Measurements from ENCODE around the gene RCOR2.
A peak's percentile ranks its signal among the peaks of the same experiment; 100 is the strongest.

The RCOR2 gene

DNA sequence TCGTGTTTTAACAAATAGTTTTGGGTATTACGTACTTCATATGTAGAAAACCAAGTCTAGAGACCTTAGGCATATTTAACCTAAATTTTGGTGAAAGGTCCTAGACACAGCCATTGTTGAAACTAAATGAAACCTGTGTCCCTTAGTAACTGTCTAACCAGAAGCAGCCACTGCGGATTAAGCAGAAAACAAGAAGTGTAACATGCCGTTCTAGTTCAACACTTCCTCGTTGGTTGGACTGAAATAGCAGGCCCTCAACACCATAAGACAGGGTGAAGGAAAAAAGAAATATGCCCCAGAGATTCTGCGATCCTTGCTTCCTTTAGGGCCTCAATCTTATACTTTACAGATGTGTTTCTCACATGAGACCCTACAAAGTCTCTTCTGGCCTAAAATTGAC lies 23.8 kb upstream of the RCOR2 start:
- Histone ChIP-seq H3K4me1 (ENCODE audit: control insufficient read depth in 1 of 2, insufficient read depth in 1 of 2, low read depth in 1 of 2, low read length in 1 of 2) (peaks cover 28 to 30% of the 10 kb centered on the region in 2 experiments), H3K27ac (peak overlapping the region; percentile 62), H3K4me3 (ENCODE audit: low read depth in 1 of 2, low read length in 1 of 2) (no peak overlapping the region), H3K9me3 (no peaks in the 10 kb centered on the region), H3K27me3 (no peaks in the 10 kb centered on the region), H3K36me3 (no peaks in the 10 kb centered on the region)
- TF ChIP-seq, protein P1, sequence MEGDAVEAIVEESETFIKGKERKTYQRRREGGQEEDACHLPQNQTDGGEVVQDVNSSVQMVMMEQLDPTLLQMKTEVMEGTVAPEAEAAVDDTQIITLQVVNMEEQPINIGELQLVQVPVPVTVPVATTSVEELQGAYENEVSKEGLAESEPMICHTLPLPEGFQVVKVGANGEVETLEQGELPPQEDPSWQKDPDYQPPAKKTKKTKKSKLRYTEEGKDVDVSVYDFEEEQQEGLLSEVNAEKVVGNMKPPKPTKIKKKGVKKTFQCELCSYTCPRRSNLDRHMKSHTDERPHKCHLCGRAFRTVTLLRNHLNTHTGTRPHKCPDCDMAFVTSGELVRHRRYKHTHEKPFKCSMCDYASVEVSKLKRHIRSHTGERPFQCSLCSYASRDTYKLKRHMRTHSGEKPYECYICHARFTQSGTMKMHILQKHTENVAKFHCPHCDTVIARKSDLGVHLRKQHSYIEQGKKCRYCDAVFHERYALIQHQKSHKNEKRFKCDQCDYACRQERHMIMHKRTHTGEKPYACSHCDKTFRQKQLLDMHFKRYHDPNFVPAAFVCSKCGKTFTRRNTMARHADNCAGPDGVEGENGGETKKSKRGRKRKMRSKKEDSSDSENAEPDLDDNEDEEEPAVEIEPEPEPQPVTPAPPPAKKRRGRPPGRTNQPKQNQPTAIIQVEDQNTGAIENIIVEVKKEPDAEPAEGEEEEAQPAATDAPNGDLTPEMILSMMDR (IDR thresholded peaks at IDR 0.05) = no peak

DNA sequence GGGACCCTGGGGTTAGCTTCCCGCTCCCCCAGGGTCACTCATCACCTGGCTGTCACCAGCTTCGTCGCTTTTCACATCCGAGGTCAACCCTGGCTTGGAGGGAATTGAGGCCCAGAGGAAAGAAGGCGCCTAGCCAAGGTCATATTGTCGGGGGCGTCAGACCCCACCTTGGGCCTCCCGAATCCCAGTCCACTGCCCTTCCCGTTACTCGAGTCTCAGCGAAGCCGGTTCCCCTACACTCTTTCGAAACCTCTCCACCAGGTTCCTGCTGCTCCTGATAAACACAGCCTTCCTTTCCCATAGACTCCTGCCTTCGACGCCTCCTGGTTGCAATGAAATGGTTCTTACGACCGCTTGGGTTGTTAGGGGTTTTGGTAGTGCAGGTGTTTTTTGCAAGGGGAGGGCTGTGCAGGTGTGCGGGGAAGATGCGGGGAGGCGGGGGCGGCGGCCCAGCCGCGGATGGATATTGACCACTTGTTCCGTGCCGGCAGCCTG lies 22.5 kb upstream of the RCOR2 start:
- TF ChIP-seq, protein P1 (IDR thresholded peaks at IDR 0.05) = no peak
- peak overlapping the region; percentile 82 to 99 for H3K4me3 ChIP-seq (ENCODE audit: low read depth in 1 of 2, low read length in 1 of 2)

DNA sequence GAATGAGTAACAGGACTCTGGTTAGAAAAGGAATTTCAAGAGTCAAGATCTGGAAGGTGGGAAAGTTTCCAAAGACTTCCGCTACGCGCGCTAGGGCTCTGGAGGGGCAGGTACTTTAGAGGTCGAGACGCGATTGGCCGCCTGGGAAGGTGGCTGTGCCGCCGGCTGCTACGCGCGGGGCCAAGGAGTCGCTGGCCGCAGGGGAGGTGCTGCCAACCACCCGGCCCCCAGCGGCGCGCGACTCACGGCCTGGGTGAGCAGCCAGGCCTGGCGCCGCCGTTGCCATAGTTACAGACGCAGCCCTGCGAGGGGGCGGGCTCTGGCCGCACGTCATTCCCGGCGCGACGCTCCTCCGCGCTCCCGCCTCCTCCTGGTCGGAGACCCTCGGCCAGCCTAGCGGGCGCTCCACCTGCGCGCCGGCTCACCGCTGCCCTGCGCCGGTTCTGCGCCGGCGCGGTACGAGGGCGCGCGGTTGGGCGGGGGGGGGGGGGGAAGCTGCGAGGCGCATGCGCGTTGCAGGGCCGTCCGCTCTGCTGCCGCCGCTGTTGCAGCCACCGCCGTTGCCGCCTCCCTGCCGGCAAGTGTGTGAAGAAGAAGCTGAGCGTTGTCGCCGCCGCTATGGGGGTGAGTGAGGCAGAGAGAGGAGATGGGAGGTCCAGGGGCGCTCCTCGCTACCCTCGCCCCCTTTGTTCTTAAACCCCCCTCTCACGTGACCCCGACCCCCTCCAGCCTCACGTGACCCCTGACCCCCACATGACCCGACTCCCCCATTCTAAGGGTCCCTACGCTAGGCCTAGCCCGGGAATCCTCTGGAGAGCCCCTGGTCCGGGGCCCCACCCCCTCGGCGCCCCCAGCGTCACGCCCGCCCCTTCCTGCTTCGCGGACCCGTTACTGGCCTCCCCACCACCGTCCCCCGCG lies 21.8 kb upstream of the RCOR2 start, which contains the start of gene NAA40:
TSS of gene NAA40 (plus strand) at position 524 of the 918 bp plus-strand sequence. CDS start at position 619, 95 bp downstream.
- TF ChIP-seq, protein P1 (IDR thresholded peaks at IDR 0.05) = peak; percentile 41
- H3K9me3 ChIP-seq = no peaks in the 10 kb centered on the region

More for the DNA sequence above, 22.5 kb upstream of the RCOR2 start:
- Histone ChIP-seq H3K27ac (peak overlapping the region; percentile 63), H3K27me3 (no peaks in the 10 kb centered on the region), H3K9me3 (no peaks in the 10 kb centered on the region), H3K36me3 (no peaks in the 10 kb centered on the region), H3K4me1 (ENCODE audit: control insufficient read depth in 1 of 2, insufficient read depth in 1 of 2, low read depth in 1 of 2, low read length in 1 of 2) (peaks cover 28 to 30% of the 10 kb centered on the region in 2 experiments)

DNA sequence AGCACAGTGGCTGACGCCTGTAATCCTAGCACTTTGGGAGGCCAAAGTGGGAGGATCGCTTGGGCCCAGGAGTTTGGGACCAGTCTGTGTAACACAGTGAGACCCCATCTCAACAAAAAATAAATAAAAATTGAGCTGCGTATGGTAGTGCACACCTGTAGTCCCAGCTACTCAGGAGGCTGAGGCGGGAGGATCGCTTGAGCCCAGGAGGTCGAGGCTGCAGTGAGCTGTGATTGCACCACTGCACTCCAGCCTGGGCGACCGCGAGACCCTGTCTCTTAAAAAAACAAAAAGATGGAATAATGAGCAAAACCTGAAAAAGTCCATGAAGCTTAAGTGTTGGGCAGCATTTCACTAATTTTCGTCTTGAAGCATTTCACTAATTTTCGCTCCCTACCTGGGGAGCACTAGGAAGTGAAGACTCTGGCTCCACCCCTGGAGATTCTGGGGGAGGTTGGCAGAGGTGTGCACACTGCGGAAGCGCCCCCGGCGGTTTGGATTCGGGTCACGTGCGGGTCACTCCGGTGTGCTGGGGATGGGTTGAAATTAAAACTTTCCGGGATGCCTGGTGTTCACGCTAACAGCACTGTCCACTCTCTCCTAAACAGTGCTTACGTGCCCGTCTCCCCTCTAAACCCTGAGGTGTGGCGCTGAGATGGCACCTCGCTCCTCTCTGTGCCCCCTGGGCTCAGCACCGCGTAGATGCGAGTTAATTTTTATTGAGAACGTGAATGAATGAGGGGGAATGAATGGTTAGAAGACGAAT lies 20.9 kb upstream of the RCOR2 start:
- Histone ChIP-seq H3K4me1 (ENCODE audit: control insufficient read depth in 1 of 2, insufficient read depth in 1 of 2, low read depth in 1 of 2, low read length in 1 of 2) (peaks cover 28 to 30% of the 10 kb centered on the region in 2 experiments), H3K27ac (peak overlapping the region; percentile 63), H3K27me3 (no peaks in the 10 kb centered on the region), H3K9me3 (no peaks in the 10 kb centered on the region), H3K4me3 (ENCODE audit: low read depth in 1 of 2, low read length in 1 of 2) (peak overlapping the region; percentile 82 to 99), H3K36me3 (no peaks in the 10 kb centered on the region)
- TF ChIP-seq, protein P1 (IDR thresholded peaks at IDR 0.05) = no peak

More for the DNA sequence above, 21.8 kb upstream of the RCOR2 start, which contains the start of gene NAA40:
- Histone ChIP-seq H3K27ac (peak within 1 kb of the TSS; percentile 63), H3K27me3 (no peaks in the 10 kb centered on the region), H3K4me1 (ENCODE audit: control insufficient read depth in 1 of 2, insufficient read depth in 1 of 2, low read depth in 1 of 2, low read length in 1 of 2) (peaks cover 28 to 30% of the 10 kb centered on the region in 2 experiments), H3K4me3 (ENCODE audit: low read depth in 1 of 2, low read length in 1 of 2) (peak within 1 kb of the TSS; percentile 82 to 99), H3K36me3 (no peaks in the 10 kb centered on the region)

DNA sequence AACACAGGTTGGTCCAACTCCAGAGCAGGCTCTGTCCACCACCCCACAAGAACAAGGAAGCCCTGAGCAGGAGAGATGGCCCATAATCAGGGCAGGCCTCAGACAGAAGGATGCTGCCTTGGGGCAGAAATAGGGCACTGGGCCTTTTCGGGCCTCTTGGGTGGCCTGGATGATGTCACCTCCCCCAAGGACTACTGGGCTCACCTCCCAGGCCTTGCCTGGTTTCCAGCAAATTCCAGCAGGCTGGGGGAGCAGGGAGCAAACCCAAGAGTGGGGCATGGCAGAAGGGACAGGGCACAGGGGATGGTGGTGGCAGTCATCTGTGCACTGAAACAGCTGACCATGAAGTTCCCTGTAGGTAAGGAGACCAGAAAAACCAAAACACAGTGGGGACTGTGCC lies 16.5 kb upstream of the RCOR2 start:
- H3K4me3 ChIP-seq (ENCODE audit: low read depth in 1 of 2, low read length in 1 of 2) = no peak overlapping the region
- TF ChIP-seq, protein P1 (IDR thresholded peaks at IDR 0.05) = no peak

More for the DNA sequence above, 16.5 kb upstream of the RCOR2 start:
- H3K9me3 ChIP-seq = no peaks in the 10 kb centered on the region
- H3K27ac ChIP-seq = no peak overlapping the region
- no peaks in the 10 kb centered on the region for H3K36me3 ChIP-seq
- H3K27me3 ChIP-seq = peaks cover 15% of the 10 kb centered on the region
- peaks cover 9 to 10% of the 10 kb centered on the region in 2 experiments for H3K4me1 ChIP-seq (ENCODE audit: control insufficient read depth in 1 of 2, insufficient read depth in 1 of 2, low read depth in 1 of 2, low read length in 1 of 2)

All from neutrophil (primary cell).